HG02678 (cell line): ENCODE data around the gene ATP1B1.
"Not testable (repeated sequence)": the region's sequence is repeated elsewhere in the genome, so short reads cannot be mapped to it uniquely, and the experiment has no call there.

Experiments used
- ATAC-seq: cut with Tn5 transposase; IDR thresholded peaks from one replicate; pipeline ENCODE4 v1.9.1; 2021; ENCODE audit warnings: mild to moderate bottlenecking, moderate library complexity; ENCODE audit not compliant: unreplicated experiment

Gene ATP1B1

GRCh38 chr1:169138866-169139670 lies 32.6 kb downstream of the ATP1B1 start:
- peak; percentile 89 for ATAC-seq

DNA sequence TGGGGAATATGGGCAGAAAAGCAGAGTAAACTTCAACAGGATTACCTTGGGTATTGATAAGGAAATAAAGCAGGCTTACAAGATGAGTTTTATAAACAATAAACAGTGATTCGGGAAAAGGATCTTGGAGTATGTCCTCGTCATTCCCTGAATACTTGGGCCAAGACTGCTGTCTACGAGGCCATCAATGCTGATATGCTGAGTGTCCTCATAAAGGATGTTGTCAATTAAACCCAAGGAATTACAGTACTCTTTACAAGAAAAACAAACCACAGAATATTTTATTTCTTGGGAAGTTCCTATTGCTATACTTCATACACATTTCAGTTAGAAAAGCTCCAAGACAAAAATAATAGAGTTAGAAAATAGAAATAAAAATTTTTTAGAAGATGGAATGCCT lies 34.9 kb downstream of the ATP1B1 start:
- ATAC-seq: no peak

- no peak for ATAC-seq
Observed at GRCh38 chr1:169142129-169142528, 35.6 kb downstream of the ATP1B1 start.

GRCh38 chr1:169143346-169143745 lies 36.9 kb downstream of the ATP1B1 start:
- ATAC-seq: no peak

- no peak for ATAC-seq
Observed at GRCh38 chr1:169143984-169144383, 37.5 kb downstream of the ATP1B1 start.

DNA sequence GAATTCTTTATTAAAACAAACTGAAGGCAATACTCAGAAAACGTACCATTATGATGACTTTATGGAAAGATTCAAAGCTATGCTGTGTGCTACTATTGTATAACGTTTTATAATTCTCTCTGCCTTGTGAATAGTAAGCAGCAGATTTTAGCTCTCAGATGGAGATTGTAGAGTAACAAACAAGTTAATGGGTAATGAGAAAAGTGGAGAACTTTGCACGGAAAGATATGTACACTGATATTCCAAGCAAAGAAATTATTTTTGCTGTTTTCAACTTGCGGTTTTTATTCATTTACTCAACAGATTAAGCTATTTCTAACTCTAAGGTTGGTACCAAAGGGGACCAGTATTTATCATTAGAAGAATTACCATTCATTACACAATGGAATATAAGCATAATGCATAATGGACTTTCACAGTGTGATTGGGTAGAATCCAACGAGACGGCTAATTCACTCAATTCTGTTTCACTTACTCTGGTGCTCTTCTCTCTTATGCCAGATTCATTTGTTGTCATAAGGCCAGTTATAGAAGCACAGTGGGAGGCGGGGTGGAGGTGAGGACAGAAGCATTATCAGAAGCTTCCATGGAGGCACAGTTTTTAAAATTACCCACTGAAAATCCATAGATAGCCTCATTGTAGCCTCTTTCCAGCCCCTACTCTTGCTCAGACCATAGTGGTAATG lies 38.6 kb downstream of the ATP1B1 start:
- no peak for ATAC-seq

DNA sequence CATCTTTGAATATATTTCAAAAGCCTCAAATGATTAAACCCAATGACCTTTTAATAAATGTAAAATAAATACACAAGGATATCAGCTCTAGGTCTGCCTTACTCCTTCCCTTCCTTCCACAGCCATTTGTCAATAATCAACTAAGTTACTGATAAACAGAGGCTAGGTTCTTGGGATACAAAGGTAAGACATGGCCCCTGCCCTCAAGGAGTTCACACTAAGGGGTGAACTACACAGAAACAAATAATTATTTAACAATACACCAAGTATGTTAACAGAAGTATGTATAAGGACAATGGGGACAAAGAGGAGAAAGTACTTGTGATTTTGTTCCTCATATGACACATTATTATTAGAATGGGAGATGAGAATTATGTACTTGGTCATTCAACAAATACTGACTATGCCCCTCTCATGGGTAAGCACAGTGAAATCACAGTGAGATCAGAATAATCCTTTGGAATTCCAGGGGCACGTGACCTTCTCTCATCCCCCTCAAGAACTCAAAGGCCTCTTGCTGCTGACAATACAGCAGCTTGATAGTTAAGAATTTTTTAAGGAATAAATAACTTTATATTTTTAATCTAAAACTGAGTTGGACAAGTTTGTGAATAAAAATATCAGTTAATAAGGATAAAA lies 40.2 kb downstream of the ATP1B1 start:
- no peak for ATAC-seq

- ATAC-seq: peak; percentile 72
Observed at GRCh38 chr1:169148472-169149252, 42.2 kb downstream of the ATP1B1 start.

DNA sequence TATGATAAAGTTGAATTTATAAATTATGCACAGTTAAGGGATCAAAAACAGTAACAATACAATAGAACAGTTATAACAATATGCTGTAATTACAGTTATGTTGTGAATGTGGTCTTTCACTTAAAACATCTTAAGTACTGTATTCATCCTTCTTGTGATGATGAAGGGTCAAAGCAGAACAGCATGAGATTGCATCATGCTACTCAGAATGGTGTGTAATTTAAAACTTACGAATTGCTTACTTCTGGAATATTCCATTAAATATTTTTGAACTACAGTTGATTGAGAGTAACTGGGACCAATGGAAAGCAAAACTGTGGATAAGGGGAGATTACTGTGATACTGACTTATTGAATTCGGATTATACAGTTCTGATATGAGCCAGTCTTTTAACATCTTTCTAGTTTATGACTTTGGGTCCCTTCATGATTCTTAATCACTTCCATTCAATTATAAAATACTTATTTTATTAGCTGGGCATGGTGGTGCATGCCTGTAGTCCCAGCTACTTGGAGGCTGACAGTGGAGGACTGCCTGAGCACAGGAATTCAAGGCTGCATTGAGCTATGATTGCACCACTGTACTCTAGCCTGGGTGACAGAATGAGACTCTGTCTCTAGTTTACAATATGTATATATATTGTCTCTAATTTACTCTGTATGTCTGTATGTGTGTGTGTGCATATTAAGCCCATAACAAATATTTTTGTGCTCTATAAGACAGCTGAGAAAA lies 43.2 kb downstream of the ATP1B1 start:
- no peak for ATAC-seq

DNA sequence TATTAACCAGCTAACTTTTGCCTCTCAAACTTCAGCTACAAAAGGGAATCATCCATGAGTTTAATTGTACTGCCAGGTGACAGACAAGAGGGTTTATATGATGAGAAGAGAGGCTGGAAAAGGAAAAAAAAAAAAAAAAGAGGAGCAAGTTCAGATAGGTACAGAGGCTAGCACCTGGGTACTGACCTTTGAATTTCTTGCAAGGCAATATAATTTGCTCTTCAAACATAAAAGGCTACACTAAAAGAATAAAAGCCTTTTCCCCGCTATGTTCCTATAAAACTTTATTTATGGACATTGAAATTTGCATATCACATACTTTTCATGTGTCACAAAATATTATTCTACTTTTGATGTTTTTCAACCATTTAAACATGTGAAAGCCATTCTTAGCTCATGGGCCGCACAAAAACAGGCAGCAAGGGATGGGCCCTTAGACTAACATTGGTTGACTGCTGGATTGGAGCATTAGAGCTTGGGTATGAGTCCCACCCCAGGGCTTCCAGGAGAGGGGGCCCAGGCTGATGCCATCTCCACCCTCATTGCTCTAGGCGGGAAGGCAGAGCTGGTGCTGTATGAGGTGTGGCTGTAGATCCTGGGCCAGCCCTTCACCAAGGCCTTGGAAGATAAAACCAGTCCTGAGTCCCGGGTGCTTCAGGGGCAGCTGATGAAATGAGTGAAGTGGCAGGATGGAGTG lies 44.3 kb downstream of the ATP1B1 start:
- ATAC-seq: no peak

GRCh38 chr1:169151338-169151837 lies 44.9 kb downstream of the ATP1B1 start:
- no peak for ATAC-seq

GRCh38 chr1:169155675-169156074 lies 49.2 kb downstream of the ATP1B1 start:
- no peak for ATAC-seq

DNA sequence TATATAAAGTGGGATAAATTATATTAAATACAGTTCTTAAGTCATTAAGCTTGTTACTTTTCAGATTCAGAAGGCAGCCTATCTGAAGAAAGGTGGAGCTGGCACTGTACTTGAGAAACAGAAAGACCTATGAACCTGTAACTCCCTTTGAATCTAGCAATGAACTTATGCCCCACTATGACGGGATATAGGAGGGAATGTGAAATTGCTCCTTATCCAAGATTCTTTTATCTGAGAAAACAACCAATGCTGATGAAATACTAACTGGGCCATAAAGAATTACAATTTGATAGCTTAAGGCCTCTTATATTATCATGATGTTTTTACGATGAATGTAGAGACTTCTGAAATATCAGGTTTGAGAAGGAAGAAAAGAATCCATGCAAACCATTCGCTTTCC lies 50.1 kb downstream of the ATP1B1 start:
- ATAC-seq: no peak

GRCh38 chr1:169160845-169161495 lies 54.5 kb downstream of the ATP1B1 start:
- ATAC-seq: no peak

- peak; percentile 82 for ATAC-seq
Observed at GRCh38 chr1:169161496-169162194, 55.2 kb downstream of the ATP1B1 start.

GRCh38 chr1:169163059-169163458 lies 56.6 kb downstream of the ATP1B1 start:
- no peak for ATAC-seq

DNA sequence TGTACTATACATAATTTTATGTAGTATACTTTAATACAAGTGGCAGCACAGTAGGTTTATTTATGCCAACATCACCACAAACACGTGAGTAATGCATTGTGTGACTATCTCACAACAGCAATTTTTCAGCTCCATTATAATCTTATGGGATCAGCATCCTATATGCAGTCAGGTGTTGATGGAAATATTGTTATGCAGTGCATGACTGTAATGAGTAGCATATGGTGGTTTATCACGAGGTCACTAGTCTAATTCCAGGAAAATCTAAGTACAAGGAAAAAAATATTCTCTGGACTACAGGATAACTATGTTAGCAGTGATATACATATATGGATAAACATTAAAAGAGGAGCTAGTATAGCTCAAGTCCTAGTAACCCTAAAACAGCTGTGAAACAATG lies 69.0 kb downstream of the ATP1B1 start:
- ATAC-seq: no peak

DNA sequence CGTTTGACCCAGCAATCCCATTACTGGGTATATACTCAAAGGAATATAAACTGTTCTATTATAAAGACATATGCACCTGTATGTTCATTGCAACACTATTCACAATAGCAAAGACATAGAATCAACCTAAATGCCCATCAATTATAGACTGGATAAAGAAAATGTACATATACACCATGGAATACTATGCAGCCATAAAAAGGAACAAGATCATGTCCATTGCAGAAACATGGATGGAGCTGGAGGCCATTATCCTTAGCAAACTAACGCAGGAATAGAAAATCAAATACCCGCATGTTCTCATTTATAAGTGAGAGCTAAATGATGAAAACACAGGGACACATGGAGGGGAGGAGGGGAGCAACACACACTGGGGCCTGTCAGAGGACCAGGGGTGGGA lies 72.9 kb downstream of the ATP1B1 start:
- not testable (repeated sequence) for ATAC-seq

DNA sequence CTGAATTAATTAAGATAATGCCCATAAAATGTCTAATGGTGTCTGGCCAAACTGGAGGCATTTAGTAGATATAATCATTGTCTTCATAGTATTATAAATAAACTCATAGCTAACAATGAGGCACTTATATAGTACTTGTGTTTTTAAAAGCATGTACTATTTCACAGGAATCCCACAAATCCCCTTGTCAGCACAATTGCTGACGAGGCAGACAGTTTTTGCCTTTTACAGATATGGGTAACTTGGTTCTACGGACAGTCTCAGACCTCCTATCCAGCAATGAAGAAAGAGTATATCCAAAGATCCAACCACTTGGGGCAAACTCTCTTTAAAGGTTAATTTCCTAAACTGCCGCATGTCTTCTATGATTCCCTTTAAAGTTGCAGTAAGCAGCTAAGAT lies 73.7 kb downstream of the ATP1B1 start:
- no peak for ATAC-seq
